Measurements from ENCODE around the gene FGF19. TPM values are rescaled to one million over a fixed set of nuclear protein-coding genes. Genes with fewer than 3 reads are reported as not detected.

FGF19 gene
- total RNA-seq, 2 donors from 2014 or later: not detected

- DNase-seq (no peak), ATAC-seq (no peak)
- Histone ChIP-seq H3K27me3 (no peaks in the 10 kb centered on the region), H3K4me1 (no peaks in the 10 kb centered on the region), H3K4me3 (no peak overlapping the region), H3K27ac (no peak overlapping the region), H3K36me3 (replicated peaks in 1 of 2; ENCODE audit: insufficient read depth in 1 of 2, low read depth in 2 of 2) (no peaks in the 10 kb centered on the region), H3K9me3 (peaks cover 0 to 22% (median 0%) of the 10 kb centered on the region in 3 donors)
- intact Hi-C loops (cut with DNase I): no loop called here
- TF ChIP-seq POLR2A (IDR thresholded peaks at IDR 0.05): no peak
- TF ChIP-seq CTCF (IDR thresholded peaks at IDR 0.05): no peak
- WGBS, 2 donors: 78 to 80% methylated on average over 2 to 3 of the region's 3 CpGs
Measured at GRCh38 chr11:69734841-69735240, 31.0 kb upstream of the FGF19 start.

- ATAC-seq (no peak), DNase-seq (no peak)
- H3K4me1 ChIP-seq: no peaks in the 10 kb centered on the region
- no peaks in the 10 kb centered on the region for H3K27me3 ChIP-seq
- no peak overlapping the region for H3K4me3 ChIP-seq
- intact Hi-C loops (cut with DNase I): no loop called here
- TF ChIP-seq POLR2A (IDR thresholded peaks at IDR 0.05): no peak
- TF ChIP-seq CTCF (IDR thresholded peaks at IDR 0.05): no peak
- H3K9me3 ChIP-seq: peaks cover 0 to 22% (median 0%) of the 10 kb centered on the region in 3 donors
- no peaks in the 10 kb centered on the region for H3K36me3 ChIP-seq (replicated peaks in 1 of 2; ENCODE audit: insufficient read depth in 1 of 2, low read depth in 2 of 2)
- no peak overlapping the region for H3K27ac ChIP-seq
- WGBS, 2 donors: 67 to 78% methylated on average over 2 of the region's 2 CpGs
Measured at GRCh38 chr11:69734367-69734766, 30.5 kb upstream of the FGF19 start.

GRCh38 chr11:69732910-69733309 lies 29.1 kb upstream of the FGF19 start:
- H3K36me3 ChIP-seq (replicated peaks in 1 of 2; ENCODE audit: insufficient read depth in 1 of 2, low read depth in 2 of 2): no peaks in the 10 kb centered on the region
- intact Hi-C loops (cut with DNase I): no loop called here
- peaks cover 0 to 11% (median 0%) of the 10 kb centered on the region in 3 donors for H3K9me3 ChIP-seq
- no peak for TF ChIP-seq CTCF (IDR thresholded peaks at IDR 0.05)
- TF ChIP-seq POLR2A (IDR thresholded peaks at IDR 0.05): no peak
- DNase-seq (no peak), ATAC-seq (no peak)
- no peak overlapping the region for H3K27ac ChIP-seq
- H3K4me3 ChIP-seq: no peak overlapping the region
- no peaks in the 10 kb centered on the region for H3K4me1 ChIP-seq
- WGBS, 2 donors: 43 to 74% methylated on average over 3 to 6 of the region's 7 CpGs
- no peaks in the 10 kb centered on the region for H3K27me3 ChIP-seq

- H3K36me3 ChIP-seq (replicated peaks in 1 of 2; ENCODE audit: insufficient read depth in 1 of 2, low read depth in 2 of 2): no peaks in the 10 kb centered on the region
- H3K4me3 ChIP-seq: no peak overlapping the region
- no peak for DNase-seq
- no peak overlapping the region for H3K27ac ChIP-seq
- intact Hi-C loops (cut with DNase I): no loop called here
- TF ChIP-seq CTCF (IDR thresholded peaks at IDR 0.05) (no peak), POLR2A (IDR thresholded peaks at IDR 0.05) (no peak)
- H3K27me3 ChIP-seq: no peaks in the 10 kb centered on the region
- 67 to 76% methylated on average over 7 to 11 of the region's 11 CpGs for WGBS, 2 donors
- ATAC-seq: no peak
- H3K4me1 ChIP-seq: no peaks in the 10 kb centered on the region
- H3K9me3 ChIP-seq: peaks cover 0 to 10% (median 0%) of the 10 kb centered on the region in 3 donors
Measured at GRCh38 chr11:69731110-69731509, 27.3 kb upstream of the FGF19 start.

- DNase-seq (no peak), ATAC-seq (no peak)
- Histone ChIP-seq H3K4me1 (no peaks in the 10 kb centered on the region), H3K4me3 (no peak overlapping the region), H3K36me3 (replicated peaks in 1 of 2; ENCODE audit: insufficient read depth in 1 of 2, low read depth in 2 of 2) (no peaks in the 10 kb centered on the region), H3K9me3 (peaks cover 0 to 10% (median 0%) of the 10 kb centered on the region in 3 donors), H3K27ac (no peak overlapping the region), H3K27me3 (no peaks in the 10 kb centered on the region)
- 63 to 72% methylated on average over 8 of the region's 8 CpGs for WGBS, 2 donors
- TF ChIP-seq CTCF (IDR thresholded peaks at IDR 0.05) (no peak), POLR2A (IDR thresholded peaks at IDR 0.05) (no peak)
- intact Hi-C loops (cut with DNase I): no loop called here
Measured at GRCh38 chr11:69730500-69730899, 26.7 kb upstream of the FGF19 start.

Data from body of pancreas (tissue), 4 donors.